H1 (cell line): ENCODE measurements around the gene RHBDF1. TPM values are rescaled to one million over a fixed set of nuclear protein-coding genes. Genes with fewer than 3 reads are reported as not detected.

Experiments used
- CTCF ChIA-PET: fragments of 300-600 bp; sonication (Branson Sonifier 250); formaldehyde crosslinking; loops from one replicate; lab custom pipeline; 2021; ENCODE audit not compliant: partially characterized antibody; lab: Charles Lee
- POLR2A ChIA-PET: fragments of 300-600 bp; sonication (Branson Sonifier 250); formaldehyde crosslinking; loops from one replicate; lab custom pipeline; 2021; ENCODE audit warnings: inconsistent platforms; ENCODE audit not compliant: partially characterized antibody; lab: Charles Lee
- DNase-seq, 2 experiments: peaks; one replicate each; pipeline versions ENCODE4 v3.0.0 to v3.0.0-alpha.2; 2010 to 2022; ENCODE audit warnings: low spot score in 2 of 2, low read depth in 1 of 2, mixed read lengths in 1 of 2
- FAIRE-seq: peaks from 2 replicates; lab custom pipeline; 2011; peaks lifted over from hg19 to GRCh38; lab: Jason Lieb, UNC
- H2AFZ ChIP-seq: 2 replicates; pipeline ENCODE4 v1.8.1; 2012; ENCODE audit warnings: low read length, inconsistent platforms
- H2AK5ac ChIP-seq: 2 replicates; pipeline ENCODE4 v1.6.1; 2013; ENCODE audit warnings: low read depth, low read length
- H2BK120ac ChIP-seq: replicated peaks from 2 replicates; pipeline ENCODE3; 2013; ENCODE audit warnings: low read depth, low read length, inconsistent platforms
- H2BK12ac ChIP-seq: 2 replicates; pipeline ENCODE4 v1.6.1; 2013; ENCODE audit warnings: low read depth, low read length
- H2BK15ac ChIP-seq: 2 replicates; pipeline ENCODE4 v1.6.1; 2013; ENCODE audit warnings: low read length
- H2BK20ac ChIP-seq: 2 replicates; pipeline ENCODE4 v1.6.1; 2013; ENCODE audit warnings: low read length
- H2BK5ac ChIP-seq: 2 replicates; pipeline ENCODE4 v1.6.1; 2013; ENCODE audit warnings: low read depth, low read length
- H3K14ac ChIP-seq: 2 replicates; pipeline ENCODE4 v1.6.1; 2013; ENCODE audit warnings: inconsistent platforms; ENCODE audit not compliant: insufficient read length
- H3K18ac ChIP-seq: 2 replicates; pipeline ENCODE4 v1.6.1; 2013; ENCODE audit warnings: low read length; ENCODE audit errors: extremely low read depth
- H3K23ac ChIP-seq: 2 replicates; pipeline ENCODE4 v1.6.1; 2013; ENCODE audit warnings: inconsistent platforms; ENCODE audit not compliant: insufficient read length
- H3K23me2 ChIP-seq: 2 replicates; pipeline ENCODE4 v1.6.1; 2013; ENCODE audit warnings: low read depth, low read length
- H3K27ac ChIP-seq: 2 replicates; pipeline ENCODE4 v1.6.1; 2011; ENCODE audit warnings: low read depth, low read length, inconsistent platforms
- H3K27me3 ChIP-seq, 4 experiments: replicated peaks in 1 of 4; 1 replicate in 1 of 4; 2 replicates in 3 of 4; pipeline versions ENCODE4 v1.6.1 to v1.8.1; 2011 to 2013; ENCODE audit warnings: low read length in 3 of 4, mild to moderate bottlenecking in 3 of 4, inconsistent platforms in 2 of 4, mixed read lengths in 2 of 4, moderate library complexity in 1 of 4; ENCODE audit not compliant: control insufficient read depth in 3 of 4, insufficient read depth in 3 of 4; ENCODE audit errors: extremely low read depth in 1 of 4
- H3K36me3 ChIP-seq, 4 experiments: 2 replicates each; pipeline versions ENCODE4 v1.6.1 to v1.8.1; 2011 to 2013; ENCODE audit warnings: mild to moderate bottlenecking in 4 of 4, low read length in 3 of 4, moderate library complexity in 2 of 4, control low read depth in 1 of 4, inconsistent platforms in 1 of 4; ENCODE audit not compliant: insufficient read depth in 4 of 4, control insufficient read depth in 2 of 4
- H3K4ac ChIP-seq: replicated peaks from 2 replicates; pipeline ENCODE3; 2013; ENCODE audit warnings: low read length, low read depth, mixed read lengths, inconsistent platforms; ENCODE audit not compliant: insufficient read length
- H3K4me1 ChIP-seq, 4 experiments: replicated peaks in 1 of 4; 1 replicate in 1 of 4; 2 replicates in 3 of 4; pipeline versions ENCODE4 v1.6.1 to v1.8.1; 2011 to 2013; ENCODE audit warnings: low read length in 3 of 4, inconsistent platforms in 2 of 4, mixed read lengths in 1 of 4; ENCODE audit not compliant: insufficient read depth in 4 of 4, control insufficient read depth in 3 of 4
- H3K4me2 ChIP-seq, 2 experiments: 2 replicates each; pipeline versions ENCODE4 v1.6.1 to v1.8.1; 2011 to 2013; ENCODE audit warnings: low read depth in 2 of 2, low read length in 2 of 2, control low read depth in 1 of 2, inconsistent platforms in 1 of 2, mild to moderate bottlenecking in 1 of 2; ENCODE audit not compliant: insufficient read depth in 1 of 2
- H3K4me3 ChIP-seq, 4 experiments: fragments of 200-600, 300-600 bp in 1 of 4; sonication (generic), shearing (Covaris generic), sonication (Bioruptor Twin) in 1 of 4; 2 replicates each; pipeline versions ENCODE4 v1.5.1 to v1.8.1; 2011 to 2016; ENCODE audit warnings: low read length in 4 of 4, low read depth in 3 of 4, control low read depth in 2 of 4, inconsistent platforms in 2 of 4, mild to moderate bottlenecking in 2 of 4, mixed read lengths in 1 of 4, moderate library complexity in 1 of 4; ENCODE audit not compliant: insufficient read depth in 2 of 4; ENCODE audit errors: extremely low read depth in 1 of 4
- H3K56ac ChIP-seq: replicated peaks from 2 replicates; pipeline ENCODE3; 2013; ENCODE audit warnings: low read depth, mild to moderate bottlenecking, mixed read lengths, low read length, inconsistent platforms; ENCODE audit not compliant: insufficient read length
- H3K79me1 ChIP-seq: 2 replicates; pipeline ENCODE4 v1.6.1; 2013; ENCODE audit warnings: low read depth, low read length, control low read depth
- H3K79me2 ChIP-seq, 2 experiments: 2 replicates each; pipeline versions ENCODE4 v1.6.1 to v1.8.1; 2012 to 2013; ENCODE audit warnings: low read length in 2 of 2, mild to moderate bottlenecking in 2 of 2, inconsistent platforms in 1 of 2; ENCODE audit not compliant: insufficient read depth in 2 of 2, control insufficient read depth in 1 of 2
- H3K9ac ChIP-seq, 4 experiments: replicated peaks in 1 of 4; 1 replicate in 1 of 4; 2 replicates in 3 of 4; pipeline versions ENCODE4 v1.6.1 to v1.8.1; 2011 to 2013; ENCODE audit warnings: low read depth in 3 of 4, low read length in 3 of 4, control low read depth in 2 of 4, mild to moderate bottlenecking in 2 of 4, moderate library complexity in 2 of 4, inconsistent platforms in 1 of 4; ENCODE audit errors: extremely low read depth in 1 of 4
- H3K9me3 ChIP-seq, 2 experiments: 2 replicates each; pipeline versions ENCODE4 v1.6.1 to v1.8.1; 2012 to 2013; ENCODE audit warnings: mild to moderate bottlenecking in 2 of 2, moderate library complexity in 2 of 2, control low read depth in 1 of 2, inconsistent platforms in 1 of 2, low read depth in 1 of 2, low read length in 1 of 2, mixed read lengths in 1 of 2; ENCODE audit not compliant: insufficient read depth in 2 of 2
- H4K20me1 ChIP-seq, 2 experiments: replicated peaks in 1 of 2; 2 replicates each; pipeline versions ENCODE3 to v1.8.1; 2011 to 2013; ENCODE audit warnings: inconsistent platforms in 2 of 2, low read length in 2 of 2, mild to moderate bottlenecking in 1 of 2; ENCODE audit not compliant: insufficient read depth in 2 of 2, control insufficient read depth in 1 of 2
- H4K5ac ChIP-seq: 2 replicates; pipeline ENCODE4 v1.6.1; 2013; ENCODE audit warnings: low read length, low read depth, mixed read lengths, inconsistent platforms; ENCODE audit not compliant: insufficient read length
- H4K8ac ChIP-seq: 2 replicates; pipeline ENCODE4 v1.8.0; 2013; ENCODE audit warnings: mild to moderate bottlenecking, moderate library complexity, low read length, inconsistent platforms; ENCODE audit not compliant: insufficient read depth; ENCODE audit errors: extremely low read depth
- H4K91ac ChIP-seq: replicated peaks from 2 replicates; pipeline ENCODE3; 2013; ENCODE audit warnings: low read length, mixed read lengths, inconsistent platforms; ENCODE audit not compliant: insufficient read length
- BCL11A ChIP-seq, 2 experiments: IDR thresholded peaks; one replicate each; pipeline ENCODE4 v1.6.1; 2011; ENCODE audit warnings: low read depth in 2 of 2, low read length in 2 of 2, mild to moderate bottlenecking in 2 of 2
- SP1 ChIP-seq: IDR thresholded peaks from 2 replicates; pipeline ENCODE4 v1.6.1; 2011; ENCODE audit warnings: low read depth, low read length
- WGBS, 2 experiments: shearing (Covaris generic) in 1 of 2; methylation state at CpG; one replicate each; pipeline versions ENCODE4 v1.1.6 to v1.1.7; 2013 to 2015; ENCODE audit warnings: low lambda C conversion rate in 2 of 2, mixed read lengths in 2 of 2, inconsistent platforms in 1 of 2, low coverage in 1 of 2, missing lambda C conversion rate in 1 of 2; ENCODE audit not compliant: insufficient replicate concordance in 2 of 2, insufficient coverage in 1 of 2, insufficient read length in 1 of 2; ENCODE audit errors: extremely low coverage in 1 of 2, missing lambda C conversion rate in 1 of 2; 5-methylcytosine and 5-hydroxymethylcytosine counted together
- polyA plus RNA-seq, 7 experiments: library from polyadenylated mRNA; depleted of rRNA in 3 of 7; stranded (reverse) in 5 of 7; unstranded in 2 of 7; fragments of >200 nt in 5 of 7; fragments of 200-250 nt in 2 of 7; gene quantifications; 1 replicate in 5 of 7; 2 replicates in 1 of 7; 4 replicates in 1 of 7; pipeline versions ENCODE4 v1.2.1 to v1.2.3, GENCODE V29; 2011 to 2013; ENCODE audit warnings: missing spikeins in 2 of 7, mixed read lengths in 2 of 7
- total RNA-seq: library from RNA; stranded (reverse); fragmentation: NEBNext Ultra II Directional; extraction: Animal tissue kit (Norgen Biotek cat#: 25700); gene quantifications from 2 replicates; pipeline ENCODE4 v1.2.1, GENCODE V29; 2021

Gene RHBDF1
- total and polyA plus RNA-seq, 2 of the 8 experiments (the other 6 are each of a cell fraction or from before 2014, with no cell fraction given) = 37.4 to 51.6 TPM

- Histone ChIP-seq H3K4me3 (no peak overlapping the region), H2BK15ac (no peak overlapping the region), H4K91ac (no peak overlapping the region), H4K5ac (no peak overlapping the region), H3K9ac (no peak overlapping the region), H3K4me1 (peaks cover 0 to 4% (median 1%) of the 10 kb centered on the region in 4 experiments; a peak in 4 of 7 replicates), H3K79me1 (no peaks in the 10 kb centered on the region), H3K36me3 (peaks cover 0 to 2% (median 0%) of the 10 kb centered on the region in 4 experiments; a peak in 1 of 8 replicates), H2AK5ac (no peak overlapping the region), H3K14ac (no peak overlapping the region), H2AFZ (no peak overlapping the region), H3K56ac (no peak overlapping the region), H3K23ac (no peak overlapping the region), H3K4me2 (no peak overlapping the region), H2BK120ac (no peak overlapping the region), H3K27ac (no peak overlapping the region), H4K20me1 (peaks cover 0 to 13% of the 10 kb centered on the region in 2 experiments), H2BK5ac (no peak overlapping the region), H3K4ac (no peak overlapping the region), H2BK12ac (no peak overlapping the region), H3K18ac (no peak overlapping the region), H3K79me2 (no peaks in the 10 kb centered on the region), H4K8ac (no peak overlapping the region), H2BK20ac (no peak overlapping the region), H3K23me2 (no peaks in the 10 kb centered on the region), H3K9me3 (no peaks in the 10 kb centered on the region), H3K27me3 (no peaks in the 10 kb centered on the region)
- FAIRE-seq (no peak), DNase-seq (no peak)
- POLR2A ChIA-PET = interaction anchor here (0.8 to 1.1 kb wide), 3 partner anchors 10 to 57 kb away, joined by 3 to 4 read pairs (median 3); no protein-coding TSS in a partner anchor
- TF ChIP-seq BCL11A (IDR thresholded peaks at IDR 0.05; ENCODE audit: low read depth in 2 of 2, low read length in 2 of 2) (no peak), SP1 (no peak)
- WGBS, 2 experiments = 95% methylated on average over 5 of the region's 5 CpGs; no CpG with 5 or more reads in 1 of the 2 experiments
- CTCF ChIA-PET = interaction anchor here (0.6 to 5.8 kb wide), 12 partner anchors 8 to 123 kb away, joined by 3 to 43 read pairs (median 4); partner anchors contain the start of gene RHBDF1
Measured at GRCh38 chr16:119295-119694, 46.9 kb upstream of the RHBDF1 start.
